Mesodermal cell (in vitro differentiated cells): ENCODE results near the gene ZBTB39.

ENCODE experiments used
- H3K27ac ChIP-seq: 2 replicates; pipeline ENCODE4 v1.7.0; 2013; ENCODE audit warnings: mild to moderate bottlenecking, low read depth, low read length, moderate library complexity; ENCODE audit not compliant: severe bottlenecking
- H3K36me3 ChIP-seq: 2 replicates; pipeline ENCODE4 v1.7.1; 2013; ENCODE audit warnings: mild to moderate bottlenecking, low read length, moderate library complexity; ENCODE audit not compliant: control insufficient read depth, insufficient read depth
- H3K4me1 ChIP-seq: one replicate; pipeline ENCODE4 v1.7.1; 2013; ENCODE audit warnings: mild to moderate bottlenecking, low read length; ENCODE audit not compliant: insufficient read depth, control insufficient read depth, poor library complexity, severe bottlenecking
- H3K4me3 ChIP-seq: 2 replicates; pipeline ENCODE4 v1.7.0; 2013; ENCODE audit warnings: low read length, control low read depth, mild to moderate bottlenecking; ENCODE audit not compliant: insufficient read depth, poor library complexity, severe bottlenecking; ENCODE audit errors: extremely low read depth
- H3K9me3 ChIP-seq: 2 replicates; pipeline ENCODE4 v1.7.1; 2013; ENCODE audit warnings: mild to moderate bottlenecking, low read length, moderate library complexity; ENCODE audit not compliant: control insufficient read depth
- WGBS, 2 experiments: methylation state at CpG; one replicate each; pipeline ENCODE4 v1.1.5; 2013; ENCODE audit warnings: missing lambda C conversion rate in 2 of 2; ENCODE audit not compliant: insufficient coverage in 2 of 2; 5-methylcytosine and 5-hydroxymethylcytosine counted together

The ZBTB39 gene

GRCh38 chr12:57046947-57047890 is 40.9 kb upstream of the ZBTB39 start:
- Histone ChIP-seq H3K9me3 (no peaks in the 10 kb centered on the region), H3K27ac (no peak overlapping the region), H3K4me3 (no peak overlapping the region), H3K4me1 (no peaks in the 10 kb centered on the region), H3K36me3 (no peaks in the 10 kb centered on the region)
- 88 to 100% methylated on average over 4 of the region's 10 CpGs for WGBS, 2 experiments

- Histone ChIP-seq H3K4me3 (no peak overlapping the region), H3K4me1 (no peaks in the 10 kb centered on the region), H3K27ac (no peak overlapping the region), H3K9me3 (no peaks in the 10 kb centered on the region), H3K36me3 (no peaks in the 10 kb centered on the region)
- 83 to 93% methylated on average over 5 of the region's 6 CpGs for WGBS, 2 experiments
Observed at GRCh38 chr12:57046086-57046791, 39.9 kb upstream of the ZBTB39 start.

- Histone ChIP-seq H3K4me3 (no peak overlapping the region), H3K4me1 (no peaks in the 10 kb centered on the region), H3K9me3 (no peaks in the 10 kb centered on the region), H3K36me3 (no peaks in the 10 kb centered on the region), H3K27ac (no peak overlapping the region)
- WGBS, 2 experiments, result 86 to 100% methylated on average over 1 to 2 of the region's 3 CpGs
Observed at GRCh38 chr12:57044889-57045288, 38.5 kb upstream of the ZBTB39 start.

GRCh38 chr12:57044468-57044867 is 38.1 kb upstream of the ZBTB39 start:
- Histone ChIP-seq H3K4me1 (no peaks in the 10 kb centered on the region), H3K27ac (no peak overlapping the region), H3K4me3 (no peak overlapping the region), H3K9me3 (no peaks in the 10 kb centered on the region), H3K36me3 (no peaks in the 10 kb centered on the region)
- 86 to 100% methylated on average over 2 to 4 of the region's 6 CpGs for WGBS, 2 experiments

GRCh38 chr12:57042695-57043094 is 36.3 kb upstream of the ZBTB39 start:
- Histone ChIP-seq H3K4me3 (no peak overlapping the region), H3K27ac (no peak overlapping the region), H3K4me1 (no peaks in the 10 kb centered on the region), H3K9me3 (no peaks in the 10 kb centered on the region), H3K36me3 (no peaks in the 10 kb centered on the region)
- 92% methylated on average over 2 of the region's 2 CpGs for WGBS, 2 experiments

GRCh38 chr12:57040750-57041149 is 34.4 kb upstream of the ZBTB39 start:
- no peaks in the 10 kb centered on the region for H3K9me3 ChIP-seq
- 79 to 92% methylated on average over 2 of the region's 2 CpGs for WGBS, 2 experiments
- no peak overlapping the region for H3K27ac ChIP-seq
- H3K36me3 ChIP-seq, result no peaks in the 10 kb centered on the region
- no peaks in the 10 kb centered on the region for H3K4me1 ChIP-seq
- no peak overlapping the region for H3K4me3 ChIP-seq

GRCh38 chr12:57040211-57040610 is 33.9 kb upstream of the ZBTB39 start:
- Histone ChIP-seq H3K27ac (no peak overlapping the region), H3K36me3 (no peaks in the 10 kb centered on the region), H3K9me3 (no peaks in the 10 kb centered on the region), H3K4me3 (no peak overlapping the region), H3K4me1 (no peaks in the 10 kb centered on the region)
- WGBS, 2 experiments, result 100% methylated on average over 2 of the region's 4 CpGs; no CpG with 5 or more reads in 1 of the 2 experiments

- H3K9me3 ChIP-seq, result no peaks in the 10 kb centered on the region
- no peaks in the 10 kb centered on the region for H3K36me3 ChIP-seq
- H3K27ac ChIP-seq, result no peak overlapping the region
- WGBS, 2 experiments, result 84 to 87% methylated on average over 4 to 5 of the region's 9 CpGs
- H3K4me3 ChIP-seq, result no peak overlapping the region
- H3K4me1 ChIP-seq, result no peaks in the 10 kb centered on the region
Observed at GRCh38 chr12:57039016-57039798, 32.9 kb upstream of the ZBTB39 start.

- H3K27ac ChIP-seq, result no peak overlapping the region
- 79 to 88% methylated on average over 2 of the region's 3 CpGs for WGBS, 2 experiments
- no peaks in the 10 kb centered on the region for H3K9me3 ChIP-seq
- H3K4me1 ChIP-seq, result no peaks in the 10 kb centered on the region
- no peaks in the 10 kb centered on the region for H3K36me3 ChIP-seq
- H3K4me3 ChIP-seq, result no peak overlapping the region
Observed at GRCh38 chr12:57037264-57037663, 30.9 kb upstream of the ZBTB39 start.

GRCh38 chr12:57033431-57033830 is 27.1 kb upstream of the ZBTB39 start:
- Histone ChIP-seq H3K9me3 (no peaks in the 10 kb centered on the region), H3K4me3 (no peak overlapping the region)

More at GRCh38 chr12:57033431-57033830, 27.1 kb upstream of the ZBTB39 start:
- Histone ChIP-seq H3K4me1 (no peaks in the 10 kb centered on the region), H3K36me3 (no peaks in the 10 kb centered on the region), H3K27ac (no peak overlapping the region)
- WGBS, 2 experiments, result 100% methylated on average over 1 to 2 of the region's 3 CpGs
